Mammary epithelial cell (primary cell): ENCODE data around the gene REV1.

Experiments used
- CTCF ChIP-seq, 2 donors: IDR thresholded peaks in 1 of 2; conservative IDR thresholded peaks in 1 of 2; 2 replicates each; pipeline ENCODE4 v1.5.1; 2011 to 2012; ENCODE audit warnings: inconsistent platforms in 2 of 2, low read length in 2 of 2, mild to moderate bottlenecking in 2 of 2, control low read depth in 1 of 2, low read depth in 1 of 2; ENCODE audit not compliant: insufficient read depth in 1 of 2; ENCODE audit errors: extremely low read depth in 1 of 2
- EZH2 ChIP-seq: IDR thresholded peaks from 2 replicates; pipeline ENCODE4 v1.6.1; 2012; ENCODE audit warnings: low read length, inconsistent platforms, borderline replicate concordance

GRCh38 chr2:99448556-99448955 lies 41.3 kb downstream of the REV1 start:
- TF ChIP-seq CTCF (conservative IDR thresholded peaks at IDR 0.05 in 1 of 2, IDR thresholded peaks at IDR 0.05 in 1 of 2; ENCODE audit: extremely low read depth in 1 of 2, insufficient read depth in 1 of 2, low read depth in 1 of 2, low read length in 2 of 2) (no peak), EZH2 (no peak)
